GM19238 (cell line): Measurements from ENCODE around the gene SBK3.
"Not testable (repeated sequence)": the region's sequence is repeated elsewhere in the genome, so short reads cannot be mapped to it uniquely, and the experiment has no call there.

ENCODE experiments used
- DNase-seq: peaks from one replicate; pipeline ENCODE4 v3.0.0; 2011; ENCODE audit warnings: low spot score; ENCODE audit not compliant: insufficient read length

The SBK3 gene

GRCh38 chr19:55542292-55542855, 3.0 kb downstream of the SBK3 start:
- no peak for DNase-seq

GRCh38 chr19:55541091-55541490, 4.3 kb downstream of the SBK3 start:
- no peak for DNase-seq

GRCh38 chr19:55540619-55541018, 4.7 kb downstream of the SBK3 start:
- no peak for DNase-seq

- DNase-seq, result no peak
Measured at GRCh38 chr19:55539090-55539984, 6.0 kb downstream of the SBK3 start.

GRCh38 chr19:55538132-55538531, 7.2 kb downstream of the SBK3 start:
- no peak for DNase-seq

- DNase-seq, result no peak
Measured at GRCh38 chr19:55537741-55538111, 7.6 kb downstream of the SBK3 start.

- no peak for DNase-seq
Measured at GRCh38 chr19:55536951-55537740, 8.2 kb downstream of the SBK3 start, which contains the start of gene SBK2. Gene SBK2, minus strand, starts transcription at chr19:55537133. Its CDS starts 839 bp downstream, at chr19:55536294.

- DNase-seq, result no peak
Measured at GRCh38 chr19:55536366-55536765, 9.0 kb downstream of the SBK3 start.

GRCh38 chr19:55535965-55536350, 9.4 kb downstream of the SBK3 start:
- no peak for DNase-seq

- DNase-seq, result no peak
Measured at GRCh38 chr19:55535173-55535964, 10.0 kb downstream of the SBK3 start.

GRCh38 chr19:55534280-55534679, 11.1 kb downstream of the SBK3 start:
- DNase-seq, result not testable (repeated sequence)

- DNase-seq, result no peak
Measured at GRCh38 chr19:55530996-55531395, 14.3 kb downstream of the SBK3 start.

- DNase-seq, result no peak
Measured at GRCh38 chr19:55529636-55530234, 15.6 kb downstream of the SBK3 start.

GRCh38 chr19:55528030-55528803, 17.1 kb downstream of the SBK3 start:
- no peak for DNase-seq

- no peak for DNase-seq
Measured at GRCh38 chr19:55527197-55528029, 17.9 kb downstream of the SBK3 start.

- DNase-seq, result no peak
Measured at GRCh38 chr19:55526216-55527196, 18.8 kb downstream of the SBK3 start.

GRCh38 chr19:55525289-55526101, 19.8 kb downstream of the SBK3 start:
- no peak for DNase-seq
